Neural cell (in vitro differentiated cells): Measurements from ENCODE around the gene SREBF1.

Experiments used
- EZH2 ChIP-seq: fragments of 200-600, 300-800 bp; shearing (Covaris generic), sonication (generic); IDR thresholded peaks from 2 replicates; pipeline ENCODE4 v1.6.1; 2014; ENCODE audit warnings: antibody characterized with exemption, low read length, borderline replicate concordance, mild to moderate bottlenecking; ENCODE audit not compliant: insufficient read depth, poor library complexity, severe bottlenecking
- POLR2AphosphoS5 ChIP-seq: IDR thresholded peaks from 2 replicates; pipeline ENCODE4 v1.6.1; 2012
- TF ChIP-seq, protein P1 (sequence below): IDR thresholded peaks from 2 replicates; pipeline ENCODE4 v1.6.1; 2012; ENCODE audit warnings: borderline replicate concordance

DNA sequence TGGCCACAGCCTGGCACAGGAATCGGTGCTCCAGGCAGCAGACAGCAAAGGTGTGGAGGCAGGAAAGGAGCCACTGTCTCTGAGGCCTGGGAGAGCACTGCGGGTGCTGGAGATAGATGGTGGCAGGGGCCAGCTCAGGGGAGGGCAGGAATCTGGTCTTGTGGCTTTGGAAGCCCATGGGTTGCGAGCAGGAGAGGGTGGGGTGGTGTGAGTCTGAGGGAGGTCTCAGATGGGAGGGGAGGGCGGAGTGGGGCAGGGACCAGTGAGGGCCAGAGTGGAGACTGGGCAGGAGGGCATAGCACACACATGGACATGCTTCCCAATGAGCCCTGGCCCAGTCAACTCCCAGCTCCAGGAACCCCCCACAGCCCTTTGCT lies 70.1 kb downstream of the SREBF1 start:
- TF ChIP-seq, protein P1, sequence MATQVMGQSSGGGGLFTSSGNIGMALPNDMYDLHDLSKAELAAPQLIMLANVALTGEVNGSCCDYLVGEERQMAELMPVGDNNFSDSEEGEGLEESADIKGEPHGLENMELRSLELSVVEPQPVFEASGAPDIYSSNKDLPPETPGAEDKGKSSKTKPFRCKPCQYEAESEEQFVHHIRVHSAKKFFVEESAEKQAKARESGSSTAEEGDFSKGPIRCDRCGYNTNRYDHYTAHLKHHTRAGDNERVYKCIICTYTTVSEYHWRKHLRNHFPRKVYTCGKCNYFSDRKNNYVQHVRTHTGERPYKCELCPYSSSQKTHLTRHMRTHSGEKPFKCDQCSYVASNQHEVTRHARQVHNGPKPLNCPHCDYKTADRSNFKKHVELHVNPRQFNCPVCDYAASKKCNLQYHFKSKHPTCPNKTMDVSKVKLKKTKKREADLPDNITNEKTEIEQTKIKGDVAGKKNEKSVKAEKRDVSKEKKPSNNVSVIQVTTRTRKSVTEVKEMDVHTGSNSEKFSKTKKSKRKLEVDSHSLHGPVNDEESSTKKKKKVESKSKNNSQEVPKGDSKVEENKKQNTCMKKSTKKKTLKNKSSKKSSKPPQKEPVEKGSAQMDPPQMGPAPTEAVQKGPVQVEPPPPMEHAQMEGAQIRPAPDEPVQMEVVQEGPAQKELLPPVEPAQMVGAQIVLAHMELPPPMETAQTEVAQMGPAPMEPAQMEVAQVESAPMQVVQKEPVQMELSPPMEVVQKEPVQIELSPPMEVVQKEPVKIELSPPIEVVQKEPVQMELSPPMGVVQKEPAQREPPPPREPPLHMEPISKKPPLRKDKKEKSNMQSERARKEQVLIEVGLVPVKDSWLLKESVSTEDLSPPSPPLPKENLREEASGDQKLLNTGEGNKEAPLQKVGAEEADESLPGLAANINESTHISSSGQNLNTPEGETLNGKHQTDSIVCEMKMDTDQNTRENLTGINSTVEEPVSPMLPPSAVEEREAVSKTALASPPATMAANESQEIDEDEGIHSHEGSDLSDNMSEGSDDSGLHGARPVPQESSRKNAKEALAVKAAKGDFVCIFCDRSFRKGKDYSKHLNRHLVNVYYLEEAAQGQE = no peak
- TF ChIP-seq POLR2AphosphoS5 (no peak), EZH2 (no peak)
